Karpas-422 (cell line): Measurements from ENCODE around the gene ESYT2. TPM values are rescaled to one million over a fixed set of nuclear protein-coding genes. Genes with fewer than 3 reads are reported as not detected.

Experiments
- DNase-seq: peaks from one replicate; pipeline ENCODE4 v3.0.0-alpha.2; 2015
- H2AFZ ChIP-seq: fragments of 200-600 bp; sonication (generic); 2 replicates; pipeline ENCODE4 v1.6.1; 2014; ENCODE audit warnings: antibody characterized with exemption, low read length, mixed read lengths
- H3K27ac ChIP-seq: fragments of 200-600 bp; sonication (generic); 2 replicates; pipeline ENCODE4 v1.5.1; 2014; ENCODE audit warnings: mild to moderate bottlenecking, low read length, moderate library complexity
- H3K27me3 ChIP-seq: fragments of 200-600 bp; sonication (generic); 2 replicates; pipeline ENCODE4 v1.6.1; 2014; ENCODE audit warnings: low read length, mixed read lengths
- H3K36me3 ChIP-seq: fragments of 200-600 bp; sonication (generic); 2 replicates; pipeline ENCODE4 v1.6.1; 2014; ENCODE audit warnings: low read length, mixed read lengths; ENCODE audit not compliant: insufficient read depth
- H3K4me1 ChIP-seq: fragments of 200-600 bp; sonication (generic); 2 replicates; pipeline ENCODE4 v1.6.1; 2014; ENCODE audit warnings: mild to moderate bottlenecking, low read length, mixed read lengths
- H3K4me2 ChIP-seq: fragments of 200-600 bp; sonication (generic); 2 replicates; pipeline ENCODE4 v1.6.1; 2014; ENCODE audit warnings: low read length, low read depth, mild to moderate bottlenecking; ENCODE audit not compliant: poor library complexity, severe bottlenecking
- H3K4me3 ChIP-seq: fragments of 200-600 bp; sonication (generic); 2 replicates; pipeline ENCODE4 v1.5.1; 2014; ENCODE audit warnings: mild to moderate bottlenecking, antibody characterized with exemption, low read length, mixed read lengths
- H3K79me2 ChIP-seq: fragments of 200-600 bp; sonication (generic); 2 replicates; pipeline ENCODE4 v1.6.1; 2014; ENCODE audit warnings: mild to moderate bottlenecking, low read length, mixed read lengths
- H3K9ac ChIP-seq: fragments of 200-600 bp; sonication (generic); 2 replicates; pipeline ENCODE4 v1.6.0; 2014; ENCODE audit warnings: low read length
- H3K9me2 ChIP-seq: fragments of 200-600 bp; sonication (generic), shearing (Covaris generic); replicated peaks from 2 replicates; pipeline ENCODE4 v1.6.0; 2014; ENCODE audit warnings: mild to moderate bottlenecking, low read length, moderate library complexity; ENCODE audit not compliant: insufficient read depth
- H3K9me3 ChIP-seq: fragments of 300-700, 200-600 bp; sonication (generic); 2 replicates; pipeline ENCODE4 v1.6.1; 2014; ENCODE audit warnings: low read length, mixed read lengths
- H4K20me1 ChIP-seq: fragments of 200-600 bp; sonication (generic); 2 replicates; pipeline ENCODE4 v1.6.1; 2014; ENCODE audit warnings: mild to moderate bottlenecking, antibody characterized with exemption, low read length, low read depth; ENCODE audit not compliant: insufficient read depth
- total RNA-seq: library from RNA; depleted of rRNA; stranded (reverse); fragments of >200 nt; shearing (Covaris generic); gene quantifications from 2 replicates; pipeline ENCODE4 v1.2.3, GENCODE V29; 2014; ENCODE audit warnings: low replicate concordance

The ESYT2 gene
- total RNA-seq, 1 experiment from 2014 or later = 242 TPM

- H4K20me1 ChIP-seq = no peaks in the 10 kb centered on the region
- H3K36me3 ChIP-seq = peaks cover 22% of the 10 kb centered on the region
- no peaks in the 10 kb centered on the region for H3K9me3 ChIP-seq
- no peaks in the 10 kb centered on the region for H3K9me2 ChIP-seq
- H3K4me3 ChIP-seq = no peak overlapping the region
- 0 out of 2 replicates have a peak, but pooled peaks cover 7% of the 10 kb centered on the region for H3K79me2 ChIP-seq
- no peaks in the 10 kb centered on the region for H3K4me1 ChIP-seq
- no peak overlapping the region for H2AFZ ChIP-seq
- H3K27me3 ChIP-seq = no peaks in the 10 kb centered on the region
- H3K27ac ChIP-seq = no peak overlapping the region
- no peak overlapping the region for H3K9ac ChIP-seq
- H3K4me2 ChIP-seq = no peak overlapping the region
- no peak for DNase-seq
Observed at GRCh38 chr7:158751751-158752150, 77.6 kb downstream of the ESYT2 start.

- Histone ChIP-seq H4K20me1 (no peaks in the 10 kb centered on the region), H3K4me2 (no peak overlapping the region), H3K4me3 (no peak overlapping the region), H3K79me2 (0 out of 2 replicates have a peak, but pooled peaks cover 7% of the 10 kb centered on the region), H3K9me3 (no peaks in the 10 kb centered on the region), H3K4me1 (no peaks in the 10 kb centered on the region), H3K27me3 (no peaks in the 10 kb centered on the region), H2AFZ (no peak overlapping the region), H3K36me3 (peaks cover 22% of the 10 kb centered on the region), H3K9ac (no peak overlapping the region), H3K9me2 (no peaks in the 10 kb centered on the region), H3K27ac (no peak overlapping the region)
- no peak for DNase-seq
Observed at GRCh38 chr7:158751199-158751598, 78.1 kb downstream of the ESYT2 start.

- no peaks in the 10 kb centered on the region for H3K27me3 ChIP-seq
- no peak overlapping the region for H3K4me2 ChIP-seq
- H2AFZ ChIP-seq = no peak overlapping the region
- peaks cover 27% of the 10 kb centered on the region for H3K36me3 ChIP-seq
- no peak overlapping the region for H3K27ac ChIP-seq
- no peaks in the 10 kb centered on the region for H3K9me2 ChIP-seq
- H3K9me3 ChIP-seq = no peaks in the 10 kb centered on the region
- no peak for DNase-seq
- no peak overlapping the region for H3K4me3 ChIP-seq
- no peaks in the 10 kb centered on the region for H3K4me1 ChIP-seq
- H3K79me2 ChIP-seq = 0 out of 2 replicates have a peak, but pooled peaks cover 7% of the 10 kb centered on the region
- no peaks in the 10 kb centered on the region for H4K20me1 ChIP-seq
- H3K9ac ChIP-seq = no peak overlapping the region
Observed at GRCh38 chr7:158750702-158751101, 78.6 kb downstream of the ESYT2 start.

- Histone ChIP-seq H3K79me2 (0 out of 2 replicates have a peak, but pooled peaks cover 7% of the 10 kb centered on the region), H3K9ac (no peak overlapping the region), H3K9me3 (no peaks in the 10 kb centered on the region), H3K9me2 (no peaks in the 10 kb centered on the region), H3K27me3 (no peaks in the 10 kb centered on the region), H2AFZ (no peak overlapping the region), H4K20me1 (no peaks in the 10 kb centered on the region), H3K4me1 (no peaks in the 10 kb centered on the region), H3K4me2 (no peak overlapping the region), H3K27ac (no peak overlapping the region), H3K4me3 (no peak overlapping the region), H3K36me3 (peaks cover 20% of the 10 kb centered on the region; the same call in 1 of the 2 replicates)
- DNase-seq = no peak
Observed at GRCh38 chr7:158749396-158749795, 79.9 kb downstream of the ESYT2 start.

- Histone ChIP-seq H3K9ac (no peak overlapping the region), H3K79me2 (peaks cover 10% of the 10 kb centered on the region; the same call in 1 of the 2 replicates), H3K9me3 (no peaks in the 10 kb centered on the region), H2AFZ (no peak overlapping the region), H4K20me1 (no peaks in the 10 kb centered on the region), H3K4me1 (no peaks in the 10 kb centered on the region), H3K4me3 (no peak overlapping the region), H3K9me2 (no peaks in the 10 kb centered on the region), H3K27me3 (no peaks in the 10 kb centered on the region), H3K36me3 (peaks cover 23% of the 10 kb centered on the region; the same call in 1 of the 2 replicates), H3K27ac (no peak overlapping the region), H3K4me2 (no peak overlapping the region)
- DNase-seq = no peak
Observed at GRCh38 chr7:158748335-158748734, 81.0 kb downstream of the ESYT2 start.

GRCh38 chr7:158747408-158747807, 81.9 kb downstream of the ESYT2 start:
- H3K27me3 ChIP-seq = no peaks in the 10 kb centered on the region
- no peak for DNase-seq
- no peak overlapping the region for H3K4me2 ChIP-seq
- no peaks in the 10 kb centered on the region for H4K20me1 ChIP-seq
- no peak overlapping the region for H3K9ac ChIP-seq
- H3K9me3 ChIP-seq = no peaks in the 10 kb centered on the region
- H3K9me2 ChIP-seq = no peaks in the 10 kb centered on the region
- no peaks in the 10 kb centered on the region for H3K4me1 ChIP-seq
- no peak overlapping the region for H3K4me3 ChIP-seq
- peaks cover 18% of the 10 kb centered on the region; the same call in 1 of the 2 replicates for H3K36me3 ChIP-seq
- peaks cover 6% of the 10 kb centered on the region; the same call in 1 of the 2 replicates for H3K79me2 ChIP-seq
- no peak overlapping the region for H2AFZ ChIP-seq
- H3K27ac ChIP-seq = no peak overlapping the region

GRCh38 chr7:158746957-158747356, 82.4 kb downstream of the ESYT2 start:
- Histone ChIP-seq H3K27ac (no peak overlapping the region), H3K9ac (no peak overlapping the region), H3K79me2 (peaks cover 6% of the 10 kb centered on the region; the same call in 1 of the 2 replicates), H2AFZ (no peak overlapping the region), H3K9me2 (no peaks in the 10 kb centered on the region), H3K4me3 (no peak overlapping the region), H3K36me3 (peaks cover 18% of the 10 kb centered on the region; the same call in 1 of the 2 replicates), H3K4me2 (no peak overlapping the region), H4K20me1 (no peaks in the 10 kb centered on the region), H3K27me3 (no peaks in the 10 kb centered on the region), H3K9me3 (no peaks in the 10 kb centered on the region), H3K4me1 (no peaks in the 10 kb centered on the region)
- DNase-seq = no peak

- H3K4me2 ChIP-seq = no peak overlapping the region
- H3K4me1 ChIP-seq = no peaks in the 10 kb centered on the region
- H4K20me1 ChIP-seq = no peaks in the 10 kb centered on the region
- H3K27ac ChIP-seq = no peak overlapping the region
- peaks cover 3% of the 10 kb centered on the region; the same call in 1 of the 2 replicates for H3K79me2 ChIP-seq
- H3K9me3 ChIP-seq = no peaks in the 10 kb centered on the region
- H3K9me2 ChIP-seq = no peaks in the 10 kb centered on the region
- H3K4me3 ChIP-seq = no peak overlapping the region
- no peak for DNase-seq
- no peaks in the 10 kb centered on the region for H3K27me3 ChIP-seq
- H3K36me3 ChIP-seq = peaks cover 32% of the 10 kb centered on the region; the same call in 1 of the 2 replicates
- no peak overlapping the region for H3K9ac ChIP-seq
- no peak overlapping the region for H2AFZ ChIP-seq
Observed at GRCh38 chr7:158745057-158745715, 84.1 kb downstream of the ESYT2 start.
